Body of pancreas (tissue), 4 donors: Measurements from ENCODE around the gene HORMAD2.
"Not testable (repeated sequence)": the region's sequence is repeated elsewhere in the genome, so short reads cannot be mapped to it uniquely, and the experiment has no call there.

Experiments
- POLR2A ChIP-seq, 3 donors: fragments of 450-650 bp; IDR thresholded peaks; one replicate each; pipeline ENCODE4 v1.6.1; 2016; ENCODE audit warnings: antibody characterized with exemption in 3 of 3, mild to moderate bottlenecking in 2 of 3
- TF ChIP-seq, protein P1 (sequence below), 7 experiments: fragments of 450-650 bp in 4 of 7; fragments of 200-600 bp in 3 of 7; sonication (generic) in 3 of 7; IDR thresholded peaks; one replicate each; pipeline ENCODE4 v1.5.1; 2016 to 2019; ENCODE audit warnings: antibody characterized with exemption in 7 of 7

- TF ChIP-seq, protein P1, sequence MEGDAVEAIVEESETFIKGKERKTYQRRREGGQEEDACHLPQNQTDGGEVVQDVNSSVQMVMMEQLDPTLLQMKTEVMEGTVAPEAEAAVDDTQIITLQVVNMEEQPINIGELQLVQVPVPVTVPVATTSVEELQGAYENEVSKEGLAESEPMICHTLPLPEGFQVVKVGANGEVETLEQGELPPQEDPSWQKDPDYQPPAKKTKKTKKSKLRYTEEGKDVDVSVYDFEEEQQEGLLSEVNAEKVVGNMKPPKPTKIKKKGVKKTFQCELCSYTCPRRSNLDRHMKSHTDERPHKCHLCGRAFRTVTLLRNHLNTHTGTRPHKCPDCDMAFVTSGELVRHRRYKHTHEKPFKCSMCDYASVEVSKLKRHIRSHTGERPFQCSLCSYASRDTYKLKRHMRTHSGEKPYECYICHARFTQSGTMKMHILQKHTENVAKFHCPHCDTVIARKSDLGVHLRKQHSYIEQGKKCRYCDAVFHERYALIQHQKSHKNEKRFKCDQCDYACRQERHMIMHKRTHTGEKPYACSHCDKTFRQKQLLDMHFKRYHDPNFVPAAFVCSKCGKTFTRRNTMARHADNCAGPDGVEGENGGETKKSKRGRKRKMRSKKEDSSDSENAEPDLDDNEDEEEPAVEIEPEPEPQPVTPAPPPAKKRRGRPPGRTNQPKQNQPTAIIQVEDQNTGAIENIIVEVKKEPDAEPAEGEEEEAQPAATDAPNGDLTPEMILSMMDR (IDR thresholded peaks at IDR 0.05): not testable (repeated sequence)
- not testable (repeated sequence) for TF ChIP-seq POLR2A (IDR thresholded peaks at IDR 0.05)
Measured at GRCh38 chr22:30059346-30060020, 20.8 kb upstream of the HORMAD2 start.
